HepG2 (cell line): ENCODE data around the gene PCSK5. TPM values are rescaled to one million over a fixed set of nuclear protein-coding genes. Genes with fewer than 3 reads are reported as not detected.

Experiments used
- ATAC-seq: fragments of 200-7000 bp; cut with Tn5 transposase; 3 replicates; pipeline ENCODE4 v1.9.1; 2020; ENCODE audit warnings: mild to moderate bottlenecking, moderate library complexity
- BruUV-seq: library from RNA; stranded (reverse); fragments of 400-500 nt; replicated peaks from 2 replicates; lab custom pipeline; 2021; lab: Mats Ljungman, UMichigan
- CTCF ChIA-PET: fragments of 300-600 bp; formaldehyde crosslinking; extraction: SDS; loops from one replicate; lab custom pipeline; 2021; ENCODE audit warnings: low total read pairs, inconsistent platforms, low intra/inter-chr PET ratio; lab: Yijun Ruan, JAX
- POLR2A ChIA-PET: fragments of 350-600 bp; sonication (Branson Sonifier 250); formaldehyde crosslinking; loops from one replicate; lab custom pipeline; 2020; ENCODE audit warnings: antibody characterized with exemption, inconsistent platforms; lab: Yijun Ruan, JAX
- DNase-seq: peaks from one replicate; pipeline ENCODE4 v3.0.0-alpha.2; 2015; ENCODE audit warnings: low spot score
- FAIRE-seq: peaks from 3 replicates; lab custom pipeline; 2011; peaks lifted over from hg19 to GRCh38; lab: Jason Lieb, UNC
- H2AFZ ChIP-seq: one replicate; pipeline ENCODE4 v1.6.1; 2011; ENCODE audit warnings: low read length, inconsistent platforms
- H3K27ac ChIP-seq: fragments of 300-600 bp; 3 replicates; pipeline ENCODE4 v1.8.0; 2011; ENCODE audit warnings: mixed run types, mild to moderate bottlenecking, mixed read lengths, low read length, inconsistent platforms; ENCODE audit not compliant: insufficient read depth; ENCODE audit errors: extremely low read length
- H3K27me3 ChIP-seq, 2 experiments: fragments of 200-600 bp in 1 of 2; 2 replicates in 1 of 2; 3 replicates in 1 of 2; pipeline versions ENCODE4 v1.6.0 to v1.8.0; 2011; ENCODE audit warnings: low read length in 2 of 2, mild to moderate bottlenecking in 2 of 2, moderate library complexity in 2 of 2, inconsistent platforms in 1 of 2; ENCODE audit not compliant: insufficient read depth in 2 of 2, control insufficient read depth in 1 of 2
- H3K36me3 ChIP-seq, 2 experiments: fragments of 200-600 bp in 1 of 2; replicated peaks in 1 of 2; 2 replicates in 1 of 2; 3 replicates in 1 of 2; pipeline versions ENCODE4 v1.5.1 to v1.8.0; 2011; ENCODE audit warnings: low read length in 2 of 2, inconsistent platforms in 1 of 2; ENCODE audit not compliant: insufficient read depth in 2 of 2, control insufficient read depth in 1 of 2
- H3K4me1 ChIP-seq: 2 replicates; pipeline ENCODE4 v1.5.1; 2012; ENCODE audit warnings: low read length, inconsistent platforms; ENCODE audit not compliant: insufficient read depth
- H3K4me2 ChIP-seq: 2 replicates; pipeline ENCODE4 v1.6.0; 2011; ENCODE audit warnings: low read depth, low read length, inconsistent platforms
- H3K4me3 ChIP-seq, 3 experiments: fragments of 200-600 bp in 1 of 3; sonication (generic), shearing (Covaris generic) in 1 of 3; replicated peaks in 1 of 3; 2 replicates each; pipeline ENCODE4 v1.5.1; 2011 to 2016; ENCODE audit warnings: low read length in 3 of 3, inconsistent platforms in 2 of 3, low read depth in 2 of 3, mild to moderate bottlenecking in 2 of 3, control low read depth in 1 of 3, mixed read lengths in 1 of 3; ENCODE audit not compliant: insufficient read depth in 1 of 3
- H3K79me2 ChIP-seq: one replicate; pipeline ENCODE4 v1.6.1; 2011; ENCODE audit warnings: low read length, inconsistent platforms; ENCODE audit not compliant: insufficient read depth
- H3K9ac ChIP-seq: 2 replicates; pipeline ENCODE4 v1.6.0; 2011; ENCODE audit warnings: mild to moderate bottlenecking, low read depth, low read length, inconsistent platforms; ENCODE audit not compliant: insufficient read depth
- H3K9me3 ChIP-seq: 2 replicates; pipeline ENCODE4 v1.5.1; 2012; ENCODE audit warnings: mild to moderate bottlenecking, low read length
- H4K20me1 ChIP-seq: 2 replicates; pipeline ENCODE4 v1.6.0; 2011; ENCODE audit warnings: inconsistent platforms, mild to moderate bottlenecking, low read length, moderate library complexity; ENCODE audit not compliant: insufficient read depth
- ATF7-NPFF ChIP-seq: sonication (generic); formaldehyde crosslinking; IDR thresholded peaks from 2 replicates; pipeline ENCODE4 v1.8.1; 2023; ENCODE audit warnings: mild to moderate bottlenecking, low read depth, missing genetic modification reagents, moderate library complexity
- ELF3 ChIP-seq: IDR thresholded peaks from 2 replicates; pipeline ENCODE4 v1.6.1; 2016; ENCODE audit warnings: missing genetic modification reagents, missing compliant biosample characterization
- FOSL1 ChIP-seq: sonication (generic); formaldehyde crosslinking; IDR thresholded peaks from 2 replicates; pipeline ENCODE4 v1.9.0; 2021; ENCODE audit warnings: missing genetic modification reagents, borderline replicate concordance
- HNF4A ChIP-seq: sonication (generic); formaldehyde crosslinking; IDR thresholded peaks from 2 replicates; pipeline ENCODE4 v1.4.0; 2020; ENCODE audit warnings: missing genetic modification reagents
- JUN ChIP-seq: sonication (generic); formaldehyde crosslinking; IDR thresholded peaks from 2 replicates; pipeline ENCODE4 v1.4.0; 2020; ENCODE audit warnings: mild to moderate bottlenecking, missing genetic modification reagents
- JUND ChIP-seq: sonication (generic); formaldehyde crosslinking; IDR thresholded peaks from 2 replicates; pipeline ENCODE4 v1.8.0; 2022; ENCODE audit warnings: mild to moderate bottlenecking, missing genetic modification reagents
- KDM1A ChIP-seq: IDR thresholded peaks from 2 replicates; pipeline ENCODE4 v1.6.1; 2016; ENCODE audit warnings: missing compliant biosample characterization
- MED13 ChIP-seq: sonication (generic); formaldehyde crosslinking; IDR thresholded peaks from 2 replicates; pipeline ENCODE4 v1.5.0; 2020; ENCODE audit warnings: missing genetic modification reagents
- PHF21A ChIP-seq: sonication (generic); formaldehyde crosslinking; IDR thresholded peaks from 2 replicates; pipeline ENCODE4 v1.5.0; 2020; ENCODE audit warnings: mild to moderate bottlenecking, missing genetic modification reagents
- SOX13 ChIP-seq, 3 experiments: fragments of 450-650 bp in 1 of 3; sonication (generic) in 1 of 3; formaldehyde crosslinking in 1 of 3; IDR thresholded peaks in 2 of 3; conservative IDR thresholded peaks in 1 of 3; 2 replicates each; pipeline versions ENCODE4 v1.5.0 to v1.6.1; 2016 to 2020; ENCODE audit warnings: antibody characterized with exemption in 1 of 3, mild to moderate bottlenecking in 1 of 3, missing compliant biosample characterization in 1 of 3, missing genetic modification reagents in 1 of 3, moderate library complexity in 1 of 3
- TOPORS ChIP-seq: sonication (generic); formaldehyde crosslinking; IDR thresholded peaks from 2 replicates; pipeline ENCODE4 v1.8.0; 2023; ENCODE audit warnings: mild to moderate bottlenecking, missing genetic modification reagents
- ZNF251 ChIP-seq: sonication (generic); formaldehyde crosslinking; IDR thresholded peaks from 2 replicates; pipeline ENCODE4 v1.9.0; 2021; ENCODE audit warnings: mild to moderate bottlenecking, missing genetic modification reagents
- ZNF549 ChIP-seq: sonication (generic); formaldehyde crosslinking; IDR thresholded peaks from 2 replicates; pipeline ENCODE4 v1.5.0; 2020; ENCODE audit warnings: missing genetic modification reagents
- WGBS: methylation state at CpG from one replicate; pipeline ENCODE4 v1.1.6; 2017; ENCODE audit warnings: low lambda C conversion rate; 5-methylcytosine and 5-hydroxymethylcytosine counted together
- in situ Hi-C: cut with HindIII; loops from 2 replicates; pipeline ENCODE4 v1.10.0; 2017; ENCODE audit warnings: low pct_unique_long_range_greater_than_20kb; ENCODE audit not compliant: extremely low pct_ligation_motif_present
- intact Hi-C: fragments of 100-400 bp; cut with micrococcal nuclease; formaldehyde crosslinking; loops from one replicate; pipeline ENCODE4 v1.10.0; 2022; ENCODE audit not compliant: unreplicated experiment
- polyA plus RNA-seq, 8 experiments: library from polyadenylated mRNA; depleted of rRNA in 3 of 8; stranded (reverse) in 7 of 8; unstranded in 1 of 8; fragments of >200 nt; fragmentation: Illumina TruSeq in 4 of 8; extraction: Trizol in 4 of 8; gene quantifications; 2 replicates each; pipeline versions ENCODE4 v1.2.1 to v1.2.3, GENCODE V29; 2011 to 2016; ENCODE audit warnings: low read depth in 4 of 8, missing spikeins in 1 of 8, mixed read lengths in 1 of 8; ENCODE audit not compliant: insufficient read depth in 1 of 8
- total RNA-seq, 5 experiments: library from RNA; depleted of rRNA; stranded (reverse); fragments of >200 nt; fragmentation: Illumina TruSeq; extraction: Trizol; gene quantifications; 2 replicates each; pipeline ENCODE4 v1.2.3, GENCODE V29; 2016; ENCODE audit warnings: low read depth in 1 of 5
- TF ChIP-seq, protein P1 (sequence below): IDR thresholded peaks from 2 replicates; pipeline ENCODE4 v1.6.1; 2016; ENCODE audit warnings: mild to moderate bottlenecking
- TF ChIP-seq, protein P2 (sequence below): sonication (generic); formaldehyde crosslinking; IDR thresholded peaks from 2 replicates; pipeline ENCODE4 v1.4.0; 2020; ENCODE audit warnings: mild to moderate bottlenecking, missing genetic modification reagents

Gene PCSK5
- total and polyA plus RNA-seq, 2 of the 13 experiments (the other 11 are each of a cell fraction or from before 2014, with no cell fraction given) = 0.55 to 0.66 TPM

DNA sequence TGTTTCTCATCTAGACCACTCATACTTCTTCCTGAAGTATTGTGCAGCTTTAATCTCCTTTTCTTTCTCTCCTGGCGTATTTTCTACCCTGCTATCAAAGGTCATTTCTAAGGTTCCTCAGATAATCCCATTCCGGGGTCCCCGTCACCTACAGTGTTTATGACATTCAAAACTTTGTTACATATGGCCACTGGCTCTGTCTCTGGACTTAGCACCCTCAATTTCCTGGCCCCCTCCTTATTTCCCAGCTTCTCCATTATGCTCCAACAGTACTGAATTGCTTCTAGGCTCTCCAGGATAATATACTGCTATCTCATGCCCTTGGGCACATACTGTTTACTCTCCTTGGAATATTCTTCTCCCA, 472.5 kb downstream of the PCSK5 start:
- ATAC-seq = peak; percentile 40; the same call in 1 of the 3 replicates
- Histone ChIP-seq H3K36me3 (no peaks in the 10 kb centered on the region), H3K27me3 (no peaks in the 10 kb centered on the region; a peak in 2 of 5 replicates), H2AFZ (peak overlapping the region; percentile 38), H3K9ac (no peak overlapping the region), H3K9me3 (no peaks in the 10 kb centered on the region), H3K27ac (no peak overlapping the region), H3K4me2 (peak overlapping the region; percentile 55), H3K79me2 (no peaks in the 10 kb centered on the region), H3K4me3 (no peak overlapping the region; a peak in 1 of 6 replicates), H3K4me1 (peaks cover 44% of the 10 kb centered on the region), H4K20me1 (no peaks in the 10 kb centered on the region)
- 45% methylated on average over 3 of the region's 3 CpGs for WGBS
- TF ChIP-seq TOPORS (CRISPR knock-in tag) (no peak), KDM1A (CRISPR knock-in tag) (no peak), ZNF251 (CRISPR knock-in tag) (no peak), ATF7-NPFF (CRISPR knock-in tag) (no peak)
- no peak for DNase-seq
- POLR2A ChIA-PET = no interaction called here
- intact Hi-C loops (no loop called here), in situ Hi-C loops (no loop called here)
- CTCF ChIA-PET = no interaction called here
- no peak for FAIRE-seq
- no TSS peak for BruUV-seq

DNA sequence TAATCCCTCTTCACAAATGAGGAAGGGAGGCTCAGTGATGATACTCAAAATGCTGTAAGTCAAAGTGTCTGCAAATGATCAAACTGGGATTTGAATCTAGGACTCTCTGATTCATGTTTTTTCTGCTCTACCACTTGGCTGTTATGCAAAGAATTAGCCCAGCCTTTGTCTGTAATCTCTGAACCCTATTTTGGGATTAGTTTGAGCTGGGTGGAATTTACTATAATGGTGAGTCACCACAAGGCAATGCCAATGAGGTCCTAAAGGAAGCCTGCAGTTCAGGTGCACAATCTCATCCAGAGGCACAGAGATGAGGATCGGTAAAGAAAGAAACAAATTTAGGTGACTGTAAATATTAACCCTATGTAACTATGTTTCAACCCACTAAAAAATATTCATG, 474.6 kb downstream of the PCSK5 start:
- no peaks in the 10 kb centered on the region for H3K36me3 ChIP-seq
- POLR2A ChIA-PET = no interaction called here
- no peak overlapping the region for H3K9ac ChIP-seq
- H3K27ac ChIP-seq = no peak overlapping the region
- no TSS peak for BruUV-seq
- intact Hi-C loops (loop anchor here (5.0 kb wide), 1 partner anchor 37 kb away; no protein-coding TSS in a partner anchor), in situ Hi-C loops (no loop called here)
- no peak overlapping the region for H2AFZ ChIP-seq
- 4% methylated on average over 1 of the region's 1 CpG for WGBS
- H3K4me1 ChIP-seq = peaks cover 58% of the 10 kb centered on the region
- CTCF ChIA-PET = no interaction called here
- FAIRE-seq (no peak), DNase-seq (peak; percentile 78), ATAC-seq (peak; percentile 85)
- H3K9me3 ChIP-seq = no peaks in the 10 kb centered on the region
- H4K20me1 ChIP-seq = no peaks in the 10 kb centered on the region
- no peak overlapping the region for H3K4me2 ChIP-seq
- H3K27me3 ChIP-seq = no peaks in the 10 kb centered on the region; a peak in 2 of 5 replicates
- H3K4me3 ChIP-seq = no peak overlapping the region
- H3K79me2 ChIP-seq = no peaks in the 10 kb centered on the region
- TF ChIP-seq PHF21A (CRISPR knock-in tag) (0 out of 2 replicates have a peak, but pooled peaks have one; percentile 20), SOX13 (IDR thresholded peaks at IDR 0.05) (no peak), SOX13 (CRISPR knock-in tag; conservative IDR thresholded peaks at IDR 0.05 in 1 of 2, IDR thresholded peaks at IDR 0.05 in 1 of 2) (peak in 1 of 2 experiments; percentile 72; a peak in 2 of 4 replicates), JUN (CRISPR knock-in tag) (peak; percentile 67; the same call in 1 of the 2 replicates), ZNF549 (CRISPR knock-in tag) (no peak), ELF3 (CRISPR knock-in tag) (0 out of 2 replicates have a peak, but pooled peaks have one; percentile 47), FOSL1 (CRISPR knock-in tag) (peak; percentile 83; the same call in 1 of the 2 replicates), MED13 (CRISPR knock-in tag) (no peak), HNF4A (CRISPR knock-in tag) (0 out of 2 replicates have a peak, but pooled peaks have one; percentile 30), JUND (peak; percentile 79)
- TF ChIP-seq, protein P1, sequence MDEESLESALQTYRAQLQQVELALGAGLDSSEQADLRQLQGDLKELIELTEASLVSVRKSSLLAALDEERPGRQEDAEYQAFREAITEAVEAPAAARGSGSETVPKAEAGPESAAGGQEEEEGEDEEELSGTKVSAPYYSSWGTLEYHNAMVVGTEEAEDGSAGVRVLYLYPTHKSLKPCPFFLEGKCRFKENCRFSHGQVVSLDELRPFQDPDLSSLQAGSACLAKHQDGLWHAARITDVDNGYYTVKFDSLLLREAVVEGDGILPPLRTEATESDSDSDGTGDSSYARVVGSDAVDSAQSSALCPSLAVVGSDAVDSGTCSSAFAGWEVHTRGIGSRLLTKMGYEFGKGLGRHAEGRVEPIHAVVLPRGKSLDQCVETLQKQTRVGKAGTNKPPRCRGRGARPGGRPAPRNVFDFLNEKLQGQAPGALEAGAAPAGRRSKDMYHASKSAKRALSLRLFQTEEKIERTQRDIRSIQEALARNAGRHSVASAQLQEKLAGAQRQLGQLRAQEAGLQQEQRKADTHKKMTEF (CRISPR knock-in tag) = 0 out of 2 replicates have a peak, but pooled peaks have one; percentile 19
- TF ChIP-seq, protein P2, sequence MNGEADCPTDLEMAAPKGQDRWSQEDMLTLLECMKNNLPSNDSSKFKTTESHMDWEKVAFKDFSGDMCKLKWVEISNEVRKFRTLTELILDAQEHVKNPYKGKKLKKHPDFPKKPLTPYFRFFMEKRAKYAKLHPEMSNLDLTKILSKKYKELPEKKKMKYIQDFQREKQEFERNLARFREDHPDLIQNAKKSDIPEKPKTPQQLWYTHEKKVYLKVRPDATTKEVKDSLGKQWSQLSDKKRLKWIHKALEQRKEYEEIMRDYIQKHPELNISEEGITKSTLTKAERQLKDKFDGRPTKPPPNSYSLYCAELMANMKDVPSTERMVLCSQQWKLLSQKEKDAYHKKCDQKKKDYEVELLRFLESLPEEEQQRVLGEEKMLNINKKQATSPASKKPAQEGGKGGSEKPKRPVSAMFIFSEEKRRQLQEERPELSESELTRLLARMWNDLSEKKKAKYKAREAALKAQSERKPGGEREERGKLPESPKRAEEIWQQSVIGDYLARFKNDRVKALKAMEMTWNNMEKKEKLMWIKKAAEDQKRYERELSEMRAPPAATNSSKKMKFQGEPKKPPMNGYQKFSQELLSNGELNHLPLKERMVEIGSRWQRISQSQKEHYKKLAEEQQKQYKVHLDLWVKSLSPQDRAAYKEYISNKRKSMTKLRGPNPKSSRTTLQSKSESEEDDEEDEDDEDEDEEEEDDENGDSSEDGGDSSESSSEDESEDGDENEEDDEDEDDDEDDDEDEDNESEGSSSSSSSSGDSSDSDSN (CRISPR knock-in tag) = no peak
